ENCODE measurements around the gene HLA-DQA1. TPM values are rescaled to one million over a fixed set of nuclear protein-coding genes. Genes with fewer than 3 reads are reported as not detected.

HLA-DQA1 gene
- total RNA-seq, 2 experiments from 2014 or later, result 5.9 to 6.9 TPM

DNA sequence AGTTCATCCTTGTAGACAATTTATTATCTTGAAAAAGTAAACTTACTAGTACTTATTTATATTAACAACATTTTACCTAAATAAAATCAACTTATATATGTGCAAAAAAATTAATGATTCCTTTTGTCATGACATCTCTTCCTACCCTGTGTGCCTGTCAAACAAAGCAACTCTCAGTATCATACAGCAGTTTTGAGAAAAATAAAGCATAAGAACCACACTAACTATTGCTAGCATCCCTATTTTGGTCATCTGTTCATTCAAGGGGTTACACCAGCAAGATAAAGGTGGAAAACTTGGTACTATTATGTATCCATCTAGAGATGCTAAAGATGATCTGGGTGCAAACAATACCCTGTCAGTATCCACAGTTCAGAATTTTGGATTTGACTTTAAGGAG lies 40.2 kb upstream of the HLA-DQA1 start:
- Mint-ChIP-seq H3K9me3 (peaks cover 4% of the 10 kb centered on the region), H3K27ac (no peak overlapping the region), H3K27me3 (no peaks in the 10 kb centered on the region), H3K4me1 (ENCODE audit: low read depth) (no peaks in the 10 kb centered on the region), H3K36me3 (ENCODE audit: low read depth) (no peaks in the 10 kb centered on the region), H3K4me3 (no peak overlapping the region)
- POLR2A ChIA-PET, result no interaction called here
- H3K27me3 ChIP-seq (ENCODE audit: control insufficient read depth in 1 of 2, insufficient read depth in 2 of 2, low read length in 2 of 2), result no peaks in the 10 kb centered on the region
- no peaks in the 10 kb centered on the region for H3K9me3 ChIP-seq (ENCODE audit: control insufficient read depth in 1 of 2, insufficient read depth in 1 of 2, low read length in 2 of 2)
- H3K4me3 ChIP-seq (ENCODE audit: low read length), result no peak overlapping the region
- H3K4me1 ChIP-seq (ENCODE audit: insufficient read depth, low read length), result no peaks in the 10 kb centered on the region
- no peak overlapping the region for H3K27ac ChIP-seq (ENCODE audit: low read depth in 1 of 2, low read length in 2 of 2)
- ATAC-seq (ENCODE audit: poor library complexity), result no peak
- intact Hi-C loops (cut with DNase I, micrococcal nuclease), result no loop called here
- H3K36me3 ChIP-seq (ENCODE audit: insufficient read depth, low read length), result no peaks in the 10 kb centered on the region
- CTCF ChIA-PET, result no interaction called here
- DNase-seq, result no peak
- no peak for TF ChIP-seq CTCF (IDR thresholded peaks at IDR 0.05)

DNA sequence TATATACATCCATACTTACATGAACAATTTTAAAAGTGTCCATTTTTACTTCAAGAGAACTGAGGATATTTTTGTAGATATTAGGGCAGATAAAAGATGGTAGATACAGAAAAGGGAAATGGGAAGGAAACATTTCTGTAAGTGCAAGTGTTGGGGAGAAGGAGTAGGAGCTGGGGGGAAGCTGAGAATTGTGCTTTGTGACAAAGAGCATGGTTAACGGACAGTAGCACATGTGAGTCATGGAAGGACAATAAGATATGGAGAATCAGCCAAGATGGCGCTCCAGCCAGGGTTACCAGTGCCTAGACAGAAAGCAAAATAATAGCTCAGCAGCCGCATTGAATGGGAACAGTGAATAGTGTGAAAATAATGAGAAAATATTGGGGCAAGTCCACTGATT lies 34.8 kb upstream of the HLA-DQA1 start:
- Mint-ChIP-seq H3K4me1 (ENCODE audit: low read depth) (peaks cover 11% of the 10 kb centered on the region), H3K4me3 (no peak overlapping the region), H3K9me3 (peaks cover 4% of the 10 kb centered on the region), H3K27me3 (no peaks in the 10 kb centered on the region), H3K36me3 (ENCODE audit: low read depth) (no peaks in the 10 kb centered on the region), H3K27ac (no peak overlapping the region)
- no peak overlapping the region for H3K27ac ChIP-seq (ENCODE audit: low read depth in 1 of 2, low read length in 2 of 2)
- no peak for TF ChIP-seq CTCF (IDR thresholded peaks at IDR 0.05)
- H3K4me1 ChIP-seq (ENCODE audit: insufficient read depth, low read length), result no peaks in the 10 kb centered on the region
- H3K27me3 ChIP-seq (ENCODE audit: control insufficient read depth in 1 of 2, insufficient read depth in 2 of 2, low read length in 2 of 2), result no peaks in the 10 kb centered on the region
- DNase-seq, result no peak
- no peak for ATAC-seq (ENCODE audit: poor library complexity)
- H3K4me3 ChIP-seq (ENCODE audit: low read length), result no peak overlapping the region
- H3K36me3 ChIP-seq (ENCODE audit: insufficient read depth, low read length), result no peaks in the 10 kb centered on the region
- intact Hi-C loops (cut with DNase I, micrococcal nuclease), result no loop called here
- no peaks in the 10 kb centered on the region for H3K9me3 ChIP-seq (ENCODE audit: control insufficient read depth in 1 of 2, insufficient read depth in 1 of 2, low read length in 2 of 2)
- ChIA-PET CTCF (interaction anchor here (0.6 kb wide), 1 partner anchor 154 kb away, joined by 3 read pairs; no protein-coding TSS in a partner anchor), POLR2A (no interaction called here)

DNA sequence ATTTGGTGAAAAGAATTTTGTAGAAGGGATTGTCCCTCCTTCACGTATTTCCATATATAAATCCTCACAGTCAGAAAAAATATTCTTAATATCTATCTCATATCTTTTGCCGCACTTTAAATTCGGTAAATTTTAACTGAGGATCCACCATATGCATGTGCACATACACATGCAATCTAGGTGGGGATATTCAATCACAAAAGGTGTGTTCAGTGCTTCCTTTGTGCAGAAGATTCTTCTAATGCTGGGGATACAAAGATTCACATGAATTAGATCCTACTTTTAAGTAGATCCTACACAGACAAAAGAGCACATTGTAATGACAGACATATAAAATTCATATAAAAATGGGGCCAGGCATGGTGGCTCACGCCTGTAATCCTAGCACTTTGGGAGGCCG lies 34.0 kb upstream of the HLA-DQA1 start:
- Histone ChIP-seq H3K36me3 (ENCODE audit: insufficient read depth, low read length) (no peaks in the 10 kb centered on the region), H3K4me1 (ENCODE audit: insufficient read depth, low read length) (no peaks in the 10 kb centered on the region), H3K4me3 (ENCODE audit: low read length) (no peak overlapping the region), H3K27ac (ENCODE audit: low read depth in 1 of 2, low read length in 2 of 2) (no peak overlapping the region), H3K9me3 (ENCODE audit: control insufficient read depth in 1 of 2, insufficient read depth in 1 of 2, low read length in 2 of 2) (no peaks in the 10 kb centered on the region), H3K27me3 (ENCODE audit: control insufficient read depth in 1 of 2, insufficient read depth in 2 of 2, low read length in 2 of 2) (no peaks in the 10 kb centered on the region)
- ATAC-seq (ENCODE audit: poor library complexity) (no peak), DNase-seq (no peak)
- H3K27me3 Mint-ChIP-seq, result no peaks in the 10 kb centered on the region
- no peaks in the 10 kb centered on the region for H3K36me3 Mint-ChIP-seq (ENCODE audit: low read depth)
- ChIA-PET POLR2A (no interaction called here), CTCF (interaction anchor here (0.6 kb wide), 1 partner anchor 155 kb away, joined by 3 read pairs; no protein-coding TSS in a partner anchor)
- peaks cover 11% of the 10 kb centered on the region for H3K4me1 Mint-ChIP-seq (ENCODE audit: low read depth)
- intact Hi-C loops (cut with DNase I, micrococcal nuclease), result no loop called here
- H3K27ac Mint-ChIP-seq, result no peak overlapping the region
- TF ChIP-seq CTCF (IDR thresholded peaks at IDR 0.05), result no peak
- H3K9me3 Mint-ChIP-seq, result peaks cover 4% of the 10 kb centered on the region
- H3K4me3 Mint-ChIP-seq, result no peak overlapping the region

All from CD4-positive, alpha-beta T cell (primary cell).